A549 treated with Mapracorat at 1 μM for 4 hours (cell line): ENCODE data around the gene MRPS2. TPM values are rescaled to one million over a fixed set of nuclear protein-coding genes. Genes with fewer than 3 reads are reported as not detected.

ENCODE experiments used
- total RNA-seq: library from RNA; stranded (reverse); fragments of 200-300 nt; extraction: Qiagen RNA extraction; gene quantifications from 5 replicates; pipeline ENCODE4 v1.2.3, GENCODE V29; 2022

Gene MRPS2
- 110 to 136 TPM (median 129 TPM) in 5 replicates for total RNA-seq

GRCh38 chr9:135500525-135501260, at the start of gene MRPS2:
TSS of gene MRPS2 (plus strand) at chr9:135500682. CDS start at chr9:135500711, 29 bp downstream.

GRCh38 chr9:135479469-135480052, 20.9 kb upstream of the MRPS2 start, which contains the start of gene PPP1R26:
TSS of gene PPP1R26 (plus strand) at chr9:135479782. CDS start at chr9:135484511, 4,729 bp downstream.

GRCh38 chr9:135520916-135521607, 20.6 kb downstream of the MRPS2 start, which contains the start of gene LCN1:
TSS of gene LCN1 (plus strand) at chr9:135521440. CDS start at chr9:135521498, 58 bp downstream.

GRCh38 chr9:135545646-135546176, 45.2 kb downstream of the MRPS2 start, which contains the start of gene OBP2A:
TSS of gene OBP2A (plus strand) at chr9:135546126. CDS start at chr9:135546181, 55 bp downstream.

Other genes starting within 250 kb of the MRPS2 start
- gene PPP1R26, start 20.9 kb upstream of the MRPS2 start, total RNA-seq, result 13.0 to 20.2 TPM (median 18.7 TPM) in 5 replicates
- not detected in 5 replicates for gene LCN1, start 20.8 kb downstream of the MRPS2 start, total RNA-seq
- gene OBP2A, start 45.4 kb downstream of the MRPS2 start, total RNA-seq, result not detected in 5 replicates
- gene PAEP, start 61.1 kb downstream of the MRPS2 start, total RNA-seq, result 0.25 to 0.45 TPM (median 0.34 TPM) in 4 of 5 replicates, not detected in the other
- not detected in 5 replicates for gene GLT6D1, start 138.9 kb downstream of the MRPS2 start, total RNA-seq
- gene LCN9, start 162.6 kb downstream of the MRPS2 start, total RNA-seq, result not detected in 5 replicates
- not detected in 5 replicates for gene SOHLH1, start 198.8 kb downstream of the MRPS2 start, total RNA-seq
- 0.03 to 0.05 TPM in 2 of 5 replicates, not detected in the others for gene KCNT1, start 201.5 kb downstream of the MRPS2 start, total RNA-seq